Heart right ventricle (tissue), 16 donors: ENCODE measurements around the gene SRGAP3. TPM values are rescaled to one million over a fixed set of nuclear protein-coding genes. Genes with fewer than 3 reads are reported as not detected.

Experiments
- ATAC-seq, 8 donors: fragments of 200-7000 bp; cut with Tn5 transposase; one replicate each; pipeline ENCODE4 v1.9.1; 2020; ENCODE audit warnings: mild to moderate bottlenecking in 8 of 8, moderate library complexity in 8 of 8, moderate number of reproducible peaks in 1 of 8
- DNase-seq, 2 donors: peaks; one replicate each; pipeline ENCODE4 v3.0.0-alpha.2; 2020
- H3K27ac ChIP-seq, 10 donors: fragments of 200-600 bp; sonication (generic) in 2 of 10; one replicate each; pipeline versions ENCODE4 v1.5.0 to v1.8.0; 2020 to 2022; ENCODE audit warnings: mild to moderate bottlenecking in 3 of 10
- H3K27me3 ChIP-seq, 7 donors: fragments of 200-600 bp; one replicate each; pipeline ENCODE4 v1.8.0; 2021 to 2022; ENCODE audit warnings: mild to moderate bottlenecking in 2 of 7
- H3K36me3 ChIP-seq, 9 donors: fragments of 200-600 bp; sonication (generic) in 1 of 9; one replicate each; pipeline versions ENCODE4 v1.5.0 to v1.8.0; 2020 to 2022; ENCODE audit warnings: mild to moderate bottlenecking in 2 of 9
- H3K4me1 ChIP-seq, 9 donors: fragments of 200-600 bp; sonication (generic) in 1 of 9; one replicate each; pipeline versions ENCODE4 v1.5.0 to v1.8.0; 2020 to 2022; ENCODE audit warnings: mild to moderate bottlenecking in 4 of 9
- H3K4me3 ChIP-seq, 10 donors: fragments of 200-600 bp; sonication (generic) in 2 of 10; one replicate each; pipeline versions ENCODE4 v1.5.0 to v1.8.0; 2020 to 2022; ENCODE audit warnings: mild to moderate bottlenecking in 7 of 10, moderate library complexity in 2 of 10
- H3K9me3 ChIP-seq, 11 donors: fragments of 200-600 bp in 10 of 11; sonication (generic) in 2 of 11; one replicate each; pipeline versions ENCODE4 v1.5.0 to v1.8.0; 2013 to 2022; ENCODE audit warnings: mild to moderate bottlenecking in 2 of 11, control low read depth in 1 of 11, moderate library complexity in 1 of 11
- WGBS, 2 donors: extraction: QIAGEN DNeasy Blood & Tissue Kit; methylation state at CpG; one replicate each; pipeline ENCODE4 v1.1.7; 2013; ENCODE audit warnings: inconsistent platforms in 1 of 2; 5-methylcytosine and 5-hydroxymethylcytosine counted together
- intact Hi-C, 10 donors: fragments of 100-400 bp; cut with DNase I; formaldehyde crosslinking; loops; one replicate each; pipeline versions ENCODE4 v1.11.1 to v1.14.2; 2022
- polyA plus RNA-seq, 2 donors: library from polyadenylated mRNA; stranded (reverse); fragments of 200-250 nt; gene quantifications; one replicate each; pipeline ENCODE4 v1.2.3, GENCODE V29; 2013
- total RNA-seq, 10 donors: library from RNA; stranded (reverse); fragmentation: NEBNext Ultra II Directional in 3 of 10; extraction: Animal tissue kit (Norgen Biotek cat#: 25700) in 3 of 10; gene quantifications; one replicate each; pipeline versions ENCODE4 v1.2.1 to v1.2.4, GENCODE V29; 2021 to 2023
- TF ChIP-seq, protein P1 (sequence below), 9 donors: fragments of 200-600 bp; sonication (generic) in 2 of 9; IDR thresholded peaks; one replicate each; pipeline versions ENCODE4 v1.5.0 to v1.8.0; 2021 to 2022; ENCODE audit warnings: antibody characterized with exemption in 9 of 9, mild to moderate bottlenecking in 5 of 9, moderate library complexity in 1 of 9
- donor health status: Arrhythmogenic right ventricular cardiomyopathy.
- donor health status: ischemic (EF 13 %, LVEDD 7.1; RV severe dilation, severe dysfunction).
- donor health status: healthy with polysubstance abuse.
- donor health status: DM: no; HTN: yes; CAD: no.
- donor health status: DM: no; HTN: no; CAD: no.
- donor health status: ischemic (EF 25% LVEDD 6.9; RV normal size, moderate dysfunction).
- donor health status: ischemic (EF 25% LVEDD 5.7; RV mildly dilated, moderate dysfunction).
- donor health status: healthy.
- donor health status: DM: yes; HTN: yes; CAD: no.
- donor health status: Ischemic cardiomyopathy.
- donor health status: ischemic (EF 35%, LVEDD 5.7; RV mildly dilated, moderate dysfunction).
- donor health status: nonischemic (EF 11% LVEDD 7.7; RV severe dilation, severe dysfunction).
- donor health status: DM: yes; HTN: yes; CAD: no.
- donor health status: PGD.
- donor health status: ischemic (EF 29% LVEDD 5.4; RV normal size, mild dysfunction).
- donor health status: nonischemic (EF 23%, LVEDD 6.1; RV moderate dilation, normal function).

Gene SRGAP3
- total and polyA plus RNA-seq, 12 donors = 0.67 to 16.1 (median 10.6) TPM

DNA sequence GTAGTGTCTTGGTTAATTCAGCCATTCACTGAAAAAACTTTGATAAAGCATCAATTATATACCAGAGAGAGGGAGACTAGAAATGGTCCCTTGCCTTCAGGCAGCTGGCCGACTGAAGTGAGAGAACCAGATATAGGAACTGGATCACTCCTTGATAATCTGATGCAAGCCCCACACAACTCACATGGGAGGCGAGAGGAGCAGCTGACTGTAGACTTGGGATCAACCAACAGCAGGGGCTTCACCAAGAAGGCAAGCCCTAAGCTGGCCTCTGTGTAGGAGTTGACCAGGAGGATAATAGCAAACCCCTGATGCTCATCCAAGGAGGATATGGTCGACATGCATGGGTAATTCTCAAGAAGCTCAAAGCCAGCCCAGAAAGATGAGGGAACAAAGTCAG is 133.1 kb downstream of the SRGAP3 start:
- no peak for DNase-seq
- Histone ChIP-seq H3K36me3 (no peaks in the 10 kb centered on the region), H3K27ac (no peak overlapping the region), H3K4me3 (no peak overlapping the region), H3K4me1 (peaks cover 0 to 8% (median 0%) of the 10 kb centered on the region in 9 donors), H3K9me3 (no peaks in the 10 kb centered on the region), H3K27me3 (no peaks in the 10 kb centered on the region)
- WGBS, 2 donors = 76 to 77% methylated on average over 3 of the region's 3 CpGs
- TF ChIP-seq, protein P1, sequence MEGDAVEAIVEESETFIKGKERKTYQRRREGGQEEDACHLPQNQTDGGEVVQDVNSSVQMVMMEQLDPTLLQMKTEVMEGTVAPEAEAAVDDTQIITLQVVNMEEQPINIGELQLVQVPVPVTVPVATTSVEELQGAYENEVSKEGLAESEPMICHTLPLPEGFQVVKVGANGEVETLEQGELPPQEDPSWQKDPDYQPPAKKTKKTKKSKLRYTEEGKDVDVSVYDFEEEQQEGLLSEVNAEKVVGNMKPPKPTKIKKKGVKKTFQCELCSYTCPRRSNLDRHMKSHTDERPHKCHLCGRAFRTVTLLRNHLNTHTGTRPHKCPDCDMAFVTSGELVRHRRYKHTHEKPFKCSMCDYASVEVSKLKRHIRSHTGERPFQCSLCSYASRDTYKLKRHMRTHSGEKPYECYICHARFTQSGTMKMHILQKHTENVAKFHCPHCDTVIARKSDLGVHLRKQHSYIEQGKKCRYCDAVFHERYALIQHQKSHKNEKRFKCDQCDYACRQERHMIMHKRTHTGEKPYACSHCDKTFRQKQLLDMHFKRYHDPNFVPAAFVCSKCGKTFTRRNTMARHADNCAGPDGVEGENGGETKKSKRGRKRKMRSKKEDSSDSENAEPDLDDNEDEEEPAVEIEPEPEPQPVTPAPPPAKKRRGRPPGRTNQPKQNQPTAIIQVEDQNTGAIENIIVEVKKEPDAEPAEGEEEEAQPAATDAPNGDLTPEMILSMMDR (IDR thresholded peaks at IDR 0.05) = no peak
- intact Hi-C loops = no loop called here
- ATAC-seq = no peak

GRCh38 chr3:9115336-9115735 is 134.1 kb downstream of the SRGAP3 start:
- Histone ChIP-seq H3K27ac (no peak overlapping the region), H3K4me3 (no peak overlapping the region), H3K9me3 (no peaks in the 10 kb centered on the region), H3K4me1 (peaks cover 0 to 8% (median 0%) of the 10 kb centered on the region in 9 donors), H3K36me3 (no peaks in the 10 kb centered on the region), H3K27me3 (no peaks in the 10 kb centered on the region)
- ATAC-seq (no peak), DNase-seq (no peak)
- TF ChIP-seq, protein P1 (IDR thresholded peaks at IDR 0.05) = no peak
- intact Hi-C loops = no loop called here
- WGBS, 2 donors = 69 to 79% methylated on average over 2 of the region's 2 CpGs

- intact Hi-C loops = no loop called here
- Histone ChIP-seq H3K4me3 (no peak overlapping the region), H3K27me3 (no peaks in the 10 kb centered on the region), H3K4me1 (peaks cover 0 to 8% (median 0%) of the 10 kb centered on the region in 9 donors), H3K36me3 (no peaks in the 10 kb centered on the region), H3K9me3 (no peaks in the 10 kb centered on the region), H3K27ac (no peak overlapping the region)
- WGBS, 2 donors = 96 to 97% methylated on average over 4 of the region's 4 CpGs
- ATAC-seq (no peak), DNase-seq (no peak)
- TF ChIP-seq, protein P1 (IDR thresholded peaks at IDR 0.05) = no peak
Measured at GRCh38 chr3:9113040-9113439, 136.4 kb downstream of the SRGAP3 start.

- no peaks in the 10 kb centered on the region for H3K36me3 ChIP-seq
- peak; percentile 23 to 27 for DNase-seq
- TF ChIP-seq, protein P1 (IDR thresholded peaks at IDR 0.05) = peak in 2 of 9 donors; percentile 10 to 32
- peak in 7 of 8 donors; percentile 45 to 83 (median 60) for ATAC-seq
- no peaks in the 10 kb centered on the region for H3K27me3 ChIP-seq
- H3K27ac ChIP-seq = no peak overlapping the region
- H3K4me3 ChIP-seq = no peak overlapping the region
- peaks cover 0 to 8% (median 0%) of the 10 kb centered on the region in 9 donors for H3K4me1 ChIP-seq
- H3K9me3 ChIP-seq = no peaks in the 10 kb centered on the region
- 57 to 61% methylated on average over 5 of the region's 5 CpGs for WGBS, 2 donors
- intact Hi-C loops = no loop called here
Measured at GRCh38 chr3:9111866-9112265, 137.6 kb downstream of the SRGAP3 start.
